ENCODE measurements around the gene ANGEL2. TPM values are rescaled to one million over a fixed set of nuclear protein-coding genes. Genes with fewer than 3 reads are reported as not detected.

Gene ANGEL2, protein sequence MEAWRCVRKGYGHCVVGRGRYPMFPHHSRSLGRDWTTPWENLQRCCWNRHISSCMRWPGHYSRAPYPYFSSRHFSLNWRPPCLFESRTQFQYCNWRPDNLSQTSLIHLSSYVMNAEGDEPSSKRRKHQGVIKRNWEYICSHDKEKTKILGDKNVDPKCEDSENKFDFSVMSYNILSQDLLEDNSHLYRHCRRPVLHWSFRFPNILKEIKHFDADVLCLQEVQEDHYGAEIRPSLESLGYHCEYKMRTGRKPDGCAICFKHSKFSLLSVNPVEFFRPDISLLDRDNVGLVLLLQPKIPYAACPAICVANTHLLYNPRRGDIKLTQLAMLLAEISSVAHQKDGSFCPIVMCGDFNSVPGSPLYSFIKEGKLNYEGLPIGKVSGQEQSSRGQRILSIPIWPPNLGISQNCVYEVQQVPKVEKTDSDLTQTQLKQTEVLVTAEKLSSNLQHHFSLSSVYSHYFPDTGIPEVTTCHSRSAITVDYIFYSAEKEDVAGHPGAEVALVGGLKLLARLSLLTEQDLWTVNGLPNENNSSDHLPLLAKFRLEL
- 54.5 TPM for total RNA-seq

DNA sequence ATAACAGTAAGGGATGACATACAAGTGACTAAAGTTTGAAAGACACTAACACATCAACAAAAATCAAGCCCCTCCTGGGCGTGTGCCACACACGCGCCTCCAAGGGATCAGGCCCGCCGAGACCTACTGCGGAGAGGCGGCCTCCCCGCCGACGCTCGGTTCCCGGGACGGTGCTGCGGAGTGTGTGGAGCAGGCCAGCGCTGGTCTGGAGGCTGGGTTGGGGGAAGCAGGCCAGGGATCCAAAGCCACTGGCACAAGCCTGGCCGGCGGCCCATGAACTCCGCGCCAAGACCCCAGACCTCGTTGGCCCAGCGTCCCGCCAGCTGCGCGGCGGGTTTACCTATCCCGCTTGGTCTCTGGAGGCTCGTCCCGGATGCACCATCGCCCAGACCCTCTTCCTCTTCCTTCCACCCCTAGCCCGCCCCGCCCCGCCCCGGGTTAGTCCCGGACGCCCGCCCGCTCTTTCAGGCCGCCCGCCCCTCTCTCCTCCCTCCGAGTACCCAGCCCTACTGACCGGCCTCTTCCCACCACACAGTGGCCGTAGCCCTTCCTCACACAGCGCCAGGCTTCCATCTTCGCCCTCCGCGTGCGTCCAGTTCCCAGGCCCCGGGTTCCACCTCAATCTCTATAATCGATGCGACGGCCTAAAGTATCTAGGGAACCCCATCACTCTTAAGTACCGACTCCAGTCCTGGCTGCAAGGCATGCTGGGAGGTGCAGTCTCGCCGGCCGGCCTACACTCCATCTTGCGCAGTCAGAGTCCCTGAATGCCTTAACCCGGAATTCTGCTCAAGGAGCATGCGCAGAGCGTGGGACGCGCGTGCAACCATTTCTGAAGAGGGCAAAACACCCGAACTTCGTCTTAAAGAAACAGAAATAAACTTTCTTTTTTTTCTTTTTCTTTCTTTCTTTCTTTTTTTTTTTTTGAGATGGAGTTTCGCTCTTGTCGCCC, at the start of gene ANGEL2:
Gene ANGEL2 (minus strand): TSS at position 769 of the 952 bp plus-strand sequence. CDS start 196 bp downstream, at position 573.

DNA sequence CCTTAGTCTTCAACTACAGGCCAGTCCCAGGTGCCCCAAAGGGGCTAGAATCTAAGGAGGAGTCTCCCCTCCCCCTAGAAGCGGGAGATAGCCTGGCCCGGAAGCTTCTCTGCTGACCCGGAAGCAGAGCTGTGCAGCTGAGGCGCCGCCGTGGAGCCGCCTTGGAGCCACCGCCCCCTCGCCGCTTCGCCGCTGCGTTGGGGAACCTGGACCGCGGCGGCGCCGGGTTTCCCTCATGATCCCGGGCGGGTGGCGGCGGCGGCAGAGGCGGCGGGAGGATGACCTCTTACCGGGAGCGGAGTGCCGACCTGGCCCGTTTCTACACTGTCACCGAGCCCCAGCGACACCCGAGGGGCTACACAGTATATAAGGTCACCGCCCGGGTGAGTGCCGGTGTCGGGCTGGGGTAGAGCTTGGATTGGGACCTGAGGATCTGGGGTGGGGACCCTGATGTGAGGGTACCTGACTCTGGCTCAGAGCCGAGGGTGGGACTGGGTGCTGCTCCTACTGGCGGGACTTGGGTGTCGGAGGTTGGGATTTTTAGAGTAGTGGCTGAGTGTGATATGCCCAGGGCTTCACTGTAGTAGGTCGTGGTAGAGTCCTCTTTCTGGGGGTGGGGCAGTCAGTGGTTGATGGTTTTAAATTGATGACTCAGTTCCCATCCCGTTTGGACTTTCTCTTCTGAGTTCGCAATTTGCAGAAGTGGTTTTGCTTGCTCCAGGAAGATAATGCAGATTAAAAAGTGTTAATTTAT, 35.6 kb upstream of the ANGEL2 start, which contains the start of gene RPS6KC1:
Gene RPS6KC1 (plus strand): TSS at position 115 of the 754 bp plus-strand sequence. CDS start 164 bp downstream, at position 279.

DNA sequence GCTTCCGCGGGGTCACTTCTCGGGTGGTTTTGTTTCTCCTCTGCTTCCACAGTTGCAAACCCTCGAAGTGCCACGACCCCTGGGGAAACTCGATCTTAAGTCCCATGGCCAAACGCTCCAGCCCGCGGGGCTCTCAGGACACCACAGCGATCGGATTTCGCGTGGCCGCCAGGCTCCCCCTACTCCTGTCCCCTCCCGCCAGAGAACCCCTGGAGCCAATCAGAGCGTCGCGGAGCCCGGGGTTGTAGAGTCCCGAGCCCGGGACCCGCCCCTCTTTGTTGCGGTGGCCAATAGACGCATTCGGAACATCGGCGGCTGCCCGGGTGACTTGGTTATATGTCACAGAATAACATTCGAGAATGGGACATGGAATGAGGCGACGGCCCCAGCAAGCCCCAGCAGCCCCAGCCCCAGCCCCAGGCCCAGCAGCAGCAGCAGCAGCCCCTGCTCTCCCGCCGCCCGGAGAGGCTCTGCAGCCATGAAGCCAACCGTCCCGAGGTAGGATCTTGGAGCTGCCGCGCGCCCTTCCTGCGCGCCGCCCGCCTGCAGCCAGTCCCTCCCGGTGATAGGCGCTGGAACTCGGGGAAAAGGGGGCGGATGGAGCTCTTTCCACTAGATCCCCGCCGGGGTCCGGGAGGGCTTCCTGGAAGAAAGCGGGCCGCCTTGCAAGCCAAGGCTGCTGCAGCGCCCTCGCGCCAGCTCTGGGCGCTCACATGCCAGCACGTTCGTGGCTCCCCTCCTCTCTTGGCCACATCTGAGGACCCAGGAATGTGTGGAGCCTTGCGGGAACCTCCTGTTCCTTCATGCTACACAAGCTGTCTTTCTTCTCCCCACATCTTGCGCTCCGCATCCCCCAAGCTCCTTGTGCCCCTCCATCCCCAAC, 65.2 kb downstream of the ANGEL2 start, which contains the start of gene VASH2:
Gene VASH2 (plus strand): TSS at position 299 of the 883 bp plus-strand sequence. CDS start 1,002 bp downstream, outside the sequence.

Other genes with a start within 250 kb of the ANGEL2 start
- gene NSL1, start 224.1 kb downstream of the ANGEL2 start, total RNA-seq: 50.6 TPM
- gene TATDN3, start 224.0 kb downstream of the ANGEL2 start, total RNA-seq: 13.0 TPM
- 0.47 TPM for gene SPATA45, start 168.2 kb downstream of the ANGEL2 start, total RNA-seq
- gene FLVCR1, start 157.6 kb downstream of the ANGEL2 start, total RNA-seq: 18.6 TPM
- gene VASH2, start 65.3 kb downstream of the ANGEL2 start, total RNA-seq: 21.6 TPM
- 32.4 TPM for gene RPS6KC1, start 35.4 kb upstream of the ANGEL2 start, total RNA-seq